Thyroid gland (tissue), 4 donors: ENCODE measurements around the gene TMEM266.

Experiments
- CTCF ChIP-seq, 6 experiments: fragments of 200-600 bp in 3 of 6; fragments of 450-650 bp in 3 of 6; sonication (generic) in 3 of 6; IDR thresholded peaks; one replicate each; pipeline ENCODE4 v1.5.1; 2016 to 2019; ENCODE audit warnings: antibody characterized with exemption in 6 of 6, mild to moderate bottlenecking in 2 of 6, inconsistent platforms in 1 of 6, moderate library complexity in 1 of 6
- POLR2A ChIP-seq, 2 donors: fragments of 450-650 bp; IDR thresholded peaks; one replicate each; pipeline ENCODE4 v1.6.1; 2017; ENCODE audit warnings: antibody characterized with exemption in 2 of 2, mild to moderate bottlenecking in 2 of 2, moderate library complexity in 1 of 2

GRCh38 chr15:76239786-76240185 lies 180.0 kb downstream of the TMEM266 start:
- no peak for TF ChIP-seq CTCF (IDR thresholded peaks at IDR 0.05)
- TF ChIP-seq POLR2A (IDR thresholded peaks at IDR 0.05): no peak
